ENCODE measurements around the gene LTA. TPM values are rescaled to one million over a fixed set of nuclear protein-coding genes. Genes with fewer than 3 reads are reported as not detected.

LTA gene
- total and polyA plus RNA-seq, 2 donors (not counting 1 experiment from before 2014, with no cell fraction given), result 8.6 to 8.8 TPM

DNA sequence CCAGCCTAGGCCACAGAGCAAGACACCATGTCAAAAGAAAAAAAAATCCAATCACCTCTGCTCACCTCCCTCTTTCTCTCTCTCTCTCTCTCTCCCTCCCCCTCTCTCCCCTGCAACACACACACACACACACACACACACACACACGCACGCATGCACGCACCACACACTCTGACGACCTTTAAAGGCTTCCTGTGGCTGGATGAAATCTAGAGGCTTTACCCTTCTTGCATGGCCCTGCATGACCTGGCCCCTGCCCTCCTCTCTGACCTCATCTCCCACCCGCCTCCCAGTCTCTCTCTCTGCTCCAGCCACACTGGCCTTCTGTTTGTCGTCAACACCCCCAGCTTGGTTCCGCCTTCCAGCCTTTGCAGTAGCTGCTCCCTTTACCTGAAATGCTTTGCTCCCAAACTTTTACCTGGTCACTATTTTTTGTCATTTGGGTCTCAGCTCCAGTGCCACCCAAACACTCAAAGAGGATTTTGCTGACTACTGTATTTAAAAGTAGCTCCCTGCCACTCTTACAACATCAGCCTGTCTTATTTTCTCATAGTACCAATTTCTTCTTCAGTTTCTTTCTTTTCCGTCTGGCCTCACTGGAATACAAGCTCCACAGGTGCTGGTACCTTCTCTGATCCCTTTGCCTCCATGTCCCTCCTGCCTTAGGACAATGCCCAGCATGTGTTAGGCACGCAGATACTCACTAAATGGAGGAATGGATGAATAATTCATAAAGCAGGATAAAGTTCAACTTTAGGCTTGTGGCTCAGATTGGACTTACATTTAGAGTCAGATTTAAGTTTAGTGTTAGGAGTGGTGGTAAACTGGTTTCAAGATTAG, 4.3 kb upstream of the LTA start:
- Histone ChIP-seq H3K9ac (ENCODE audit: low read length) (peak overlapping the region; percentile 0), H3K27ac (ENCODE audit: low read length in 2 of 2) (peak overlapping the region; percentile 78 to 94), H3K4me1 (ENCODE audit: control insufficient read depth in 2 of 2, insufficient read depth in 2 of 2, low read length in 2 of 2) (peaks cover 62 to 68% of the 10 kb centered on the region in 2 donors), H3K9me3 (ENCODE audit: control extremely low read depth in 1 of 3, control insufficient read depth in 2 of 3, insufficient read depth in 1 of 3, low read length in 2 of 3) (no peaks in the 10 kb centered on the region), H3K27me3 (replicated peaks in 1 of 4; ENCODE audit: control extremely low read depth in 1 of 4, control insufficient read depth in 3 of 4, insufficient read depth in 4 of 4, low read length in 3 of 4) (no peaks in the 10 kb centered on the region), H3K4me3 (ENCODE audit: control extremely low read depth in 1 of 5, extremely low read depth in 1 of 5, insufficient read depth in 1 of 5, low read depth in 2 of 5, low read length in 4 of 5) (peak overlapping the region in 1 of 5 experiments; percentile 19), H3K4me2 (replicated peaks; ENCODE audit: low read depth, low read length, poor library complexity, severe bottlenecking) (peak overlapping the region; percentile 40), H3K36me3 (replicated peaks in 1 of 2; ENCODE audit: control extremely low read depth in 1 of 2, control insufficient read depth in 1 of 2, extremely low read depth in 1 of 2, insufficient read depth in 2 of 2, low read length in 1 of 2) (peaks cover 0 to 5% of the 10 kb centered on the region in 2 experiments), H2AFZ (ENCODE audit: insufficient read depth, low read depth, low read length, poor library complexity, severe bottlenecking) (no peak overlapping the region), H3K79me2 (ENCODE audit: control insufficient read depth, insufficient read depth, low read length) (peaks cover 95% of the 10 kb centered on the region), H4K20me1 (ENCODE audit: control insufficient read depth, insufficient read depth, low read length, poor library complexity, severe bottlenecking) (no peaks in the 10 kb centered on the region)
- ChIA-PET POLR2A (interaction anchor here (0.6 to 42.6 kb wide), 6 partner anchors 2 to 1286 kb away, joined by 3 to 1450 read pairs (median 8); partner anchors contain the start of genes ATP6V1G2, LST1, LTA and LTB), CTCF (interaction anchor here (0.9 to 29.4 kb wide), 4 partner anchors 9 to 55 kb away, joined by 3 to 2241 read pairs (median 74); partner anchors contain the start of genes LST1, LTB, NCR3 and NFKBIL1)
- 83% methylated on average over 3 of the region's 9 CpGs for WGBS (ENCODE audit: insufficient coverage)
- TF ChIP-seq, protein P1, sequence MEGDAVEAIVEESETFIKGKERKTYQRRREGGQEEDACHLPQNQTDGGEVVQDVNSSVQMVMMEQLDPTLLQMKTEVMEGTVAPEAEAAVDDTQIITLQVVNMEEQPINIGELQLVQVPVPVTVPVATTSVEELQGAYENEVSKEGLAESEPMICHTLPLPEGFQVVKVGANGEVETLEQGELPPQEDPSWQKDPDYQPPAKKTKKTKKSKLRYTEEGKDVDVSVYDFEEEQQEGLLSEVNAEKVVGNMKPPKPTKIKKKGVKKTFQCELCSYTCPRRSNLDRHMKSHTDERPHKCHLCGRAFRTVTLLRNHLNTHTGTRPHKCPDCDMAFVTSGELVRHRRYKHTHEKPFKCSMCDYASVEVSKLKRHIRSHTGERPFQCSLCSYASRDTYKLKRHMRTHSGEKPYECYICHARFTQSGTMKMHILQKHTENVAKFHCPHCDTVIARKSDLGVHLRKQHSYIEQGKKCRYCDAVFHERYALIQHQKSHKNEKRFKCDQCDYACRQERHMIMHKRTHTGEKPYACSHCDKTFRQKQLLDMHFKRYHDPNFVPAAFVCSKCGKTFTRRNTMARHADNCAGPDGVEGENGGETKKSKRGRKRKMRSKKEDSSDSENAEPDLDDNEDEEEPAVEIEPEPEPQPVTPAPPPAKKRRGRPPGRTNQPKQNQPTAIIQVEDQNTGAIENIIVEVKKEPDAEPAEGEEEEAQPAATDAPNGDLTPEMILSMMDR (IDR thresholded peaks at IDR 0.05), result no peak
- TF ChIP-seq EZH2 (IDR thresholded peaks at IDR 0.05; ENCODE audit: borderline replicate concordance, insufficient read depth, low read depth, low read length, poor library complexity, severe bottlenecking), result no peak
- Mint-ChIP-seq H3K27me3 (no peaks in the 10 kb centered on the region), H3K4me1 (peaks cover 75% of the 10 kb centered on the region), H3K4me3 (peak overlapping the region; percentile 63), H3K27ac (peak overlapping the region; percentile 89), H3K9me3 (ENCODE audit: insufficient read depth) (no peaks in the 10 kb centered on the region)
- ATAC-seq (ENCODE audit: low read depth) (no peak), DNase-seq (peak; percentile 25)
- intact Hi-C loops (cut with micrococcal nuclease), result loop anchor here (1.0 kb wide), 3 partner anchors 7 to 25 kb away; no protein-coding TSS in a partner anchor

Data from B cell (primary cell).